ENCODE measurements around the gene ITK.

Gene ITK

GRCh38 chr5:157159209-157159751, 21.4 kb upstream of the ITK start:
- H3K27me3 ChIP-seq (ENCODE audit: control insufficient read depth, insufficient read depth, low read length), result no peaks in the 10 kb centered on the region
- H3K4me3 ChIP-seq (ENCODE audit: low read depth, low read length), result no peak overlapping the region

DNA sequence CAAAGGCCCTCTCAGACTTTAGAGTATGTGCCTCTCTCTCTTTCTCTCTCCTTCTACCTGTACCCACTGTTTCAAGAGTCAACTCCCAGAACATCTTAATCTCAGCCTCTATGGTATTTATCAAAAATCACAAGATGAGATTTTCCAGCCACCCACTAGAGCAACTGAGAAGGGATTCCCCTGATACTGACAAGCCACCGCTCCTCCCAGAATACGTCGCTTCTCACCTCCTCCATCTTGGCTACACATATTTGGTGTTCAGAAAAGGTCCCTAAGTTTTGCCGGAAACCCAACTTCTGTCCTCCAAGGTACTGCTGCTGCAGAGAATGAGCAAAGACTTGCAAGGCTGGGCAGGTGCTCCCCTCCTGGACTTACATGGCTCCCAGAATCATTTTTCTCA, 20.6 kb upstream of the ITK start:
- Histone ChIP-seq H3K9me3 (ENCODE audit: control insufficient read depth, insufficient read depth, low read length) (no peaks in the 10 kb centered on the region), H3K9ac (ENCODE audit: low read depth, low read length) (no peak overlapping the region), H3K36me3 (ENCODE audit: control insufficient read depth, insufficient read depth, low read length) (no peaks in the 10 kb centered on the region), H3K4me3 (ENCODE audit: low read depth, low read length) (no peak overlapping the region), H3K27me3 (ENCODE audit: control insufficient read depth, insufficient read depth, low read length) (no peaks in the 10 kb centered on the region), H3K4me1 (ENCODE audit: control insufficient read depth, insufficient read depth, low read length) (no peaks in the 10 kb centered on the region)

More at GRCh38 chr5:157159209-157159751, 21.4 kb upstream of the ITK start:
- Histone ChIP-seq H3K36me3 (ENCODE audit: control insufficient read depth, insufficient read depth, low read length) (no peaks in the 10 kb centered on the region), H3K4me1 (ENCODE audit: control insufficient read depth, insufficient read depth, low read length) (no peaks in the 10 kb centered on the region), H3K9ac (ENCODE audit: low read depth, low read length) (no peak overlapping the region), H3K9me3 (ENCODE audit: control insufficient read depth, insufficient read depth, low read length) (no peaks in the 10 kb centered on the region)

DNA sequence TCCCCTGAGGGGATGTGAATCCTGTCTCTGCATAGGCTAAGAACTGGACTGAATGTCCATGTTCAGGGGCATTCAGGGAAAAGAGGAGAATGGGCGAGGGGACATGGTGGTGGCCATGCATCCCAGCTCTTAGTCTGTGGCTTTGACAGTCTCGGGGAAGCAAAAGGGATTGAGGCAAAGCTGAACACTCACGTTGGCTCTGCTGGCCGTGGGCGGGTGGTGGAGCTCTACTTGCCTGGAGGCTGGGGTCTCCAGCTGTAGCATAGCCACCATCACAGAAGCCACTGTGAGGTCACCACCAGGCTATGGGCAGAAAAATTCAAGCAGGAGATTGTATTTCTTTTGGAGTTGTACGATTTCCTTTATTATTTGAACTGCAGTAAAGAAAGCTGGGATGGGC, 18.6 kb upstream of the ITK start:
- no peaks in the 10 kb centered on the region for H3K36me3 ChIP-seq (ENCODE audit: control insufficient read depth, insufficient read depth, low read length)
- no peaks in the 10 kb centered on the region for H3K4me1 ChIP-seq (ENCODE audit: control insufficient read depth, insufficient read depth, low read length)
- H3K4me3 ChIP-seq (ENCODE audit: low read depth, low read length), result no peak overlapping the region
- no peaks in the 10 kb centered on the region for H3K9me3 ChIP-seq (ENCODE audit: control insufficient read depth, insufficient read depth, low read length)
- no peaks in the 10 kb centered on the region for H3K27me3 ChIP-seq (ENCODE audit: control insufficient read depth, insufficient read depth, low read length)
- no peak overlapping the region for H3K9ac ChIP-seq (ENCODE audit: low read depth, low read length)

DNA sequence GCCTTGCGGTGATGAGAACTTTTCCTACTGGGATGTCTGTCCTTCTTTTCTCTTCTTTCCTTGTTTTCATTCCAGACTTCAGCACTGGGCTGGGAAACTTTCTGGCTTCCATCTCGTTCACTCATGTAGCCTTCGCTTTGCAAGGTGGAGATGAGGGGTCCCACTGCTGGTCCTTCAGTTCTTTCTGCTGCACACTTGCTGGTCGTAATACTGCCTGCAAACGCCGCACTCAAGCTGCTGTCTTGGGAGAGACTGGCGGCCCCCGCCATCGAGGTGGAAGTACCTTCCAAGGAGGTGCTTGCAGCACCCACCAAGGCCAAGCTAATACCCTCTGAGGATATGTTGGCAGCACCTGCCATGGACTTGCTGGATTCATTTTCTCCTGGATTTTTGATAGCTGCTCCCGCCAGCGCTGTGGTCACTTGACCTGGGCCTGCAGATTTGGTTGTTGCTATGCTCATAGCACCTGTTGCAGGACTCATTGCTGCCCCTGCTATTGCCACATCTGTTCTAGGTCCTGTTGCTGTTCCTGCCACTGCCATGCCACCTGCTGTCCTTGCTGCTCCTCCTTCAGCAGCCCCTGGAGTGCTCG, 17.6 kb upstream of the ITK start:
- Histone ChIP-seq H3K9me3 (ENCODE audit: control insufficient read depth, insufficient read depth, low read length) (no peaks in the 10 kb centered on the region), H3K4me1 (ENCODE audit: control insufficient read depth, insufficient read depth, low read length) (no peaks in the 10 kb centered on the region), H3K4me3 (ENCODE audit: low read depth, low read length) (no peak overlapping the region), H3K27me3 (ENCODE audit: control insufficient read depth, insufficient read depth, low read length) (no peaks in the 10 kb centered on the region), H3K36me3 (ENCODE audit: control insufficient read depth, insufficient read depth, low read length) (no peaks in the 10 kb centered on the region), H3K9ac (ENCODE audit: low read depth, low read length) (no peak overlapping the region)

DNA sequence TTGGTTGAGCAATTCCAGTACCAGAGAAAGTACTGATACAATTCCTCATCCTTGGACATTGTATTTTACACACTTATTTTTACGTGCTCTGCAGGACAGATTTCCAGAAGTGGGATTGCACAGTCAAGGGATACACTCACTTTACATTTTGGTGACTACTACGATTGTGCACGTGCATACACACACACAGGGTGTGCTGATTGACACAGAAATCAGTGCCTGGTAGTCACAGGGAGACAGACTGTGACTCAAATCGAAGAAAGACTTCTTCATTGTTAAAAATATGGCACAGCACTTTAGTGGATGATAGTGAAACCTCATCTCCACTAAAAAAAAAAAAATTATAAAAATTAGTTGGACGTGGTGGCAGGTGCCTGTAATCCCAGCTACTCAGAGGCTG, 16.1 kb upstream of the ITK start:
- Histone ChIP-seq H3K9me3 (ENCODE audit: control insufficient read depth, insufficient read depth, low read length) (no peaks in the 10 kb centered on the region), H3K4me3 (ENCODE audit: low read depth, low read length) (no peak overlapping the region), H3K36me3 (ENCODE audit: control insufficient read depth, insufficient read depth, low read length) (no peaks in the 10 kb centered on the region), H3K4me1 (ENCODE audit: control insufficient read depth, insufficient read depth, low read length) (no peaks in the 10 kb centered on the region), H3K9ac (ENCODE audit: low read depth, low read length) (no peak overlapping the region), H3K27me3 (ENCODE audit: control insufficient read depth, insufficient read depth, low read length) (no peaks in the 10 kb centered on the region)

- no peaks in the 10 kb centered on the region for H3K9me3 ChIP-seq (ENCODE audit: control insufficient read depth, insufficient read depth, low read length)
- H3K9ac ChIP-seq (ENCODE audit: low read depth, low read length), result no peak overlapping the region
- H3K4me3 ChIP-seq (ENCODE audit: low read depth, low read length), result no peak overlapping the region
- H3K36me3 ChIP-seq (ENCODE audit: control insufficient read depth, insufficient read depth, low read length), result no peaks in the 10 kb centered on the region
- H3K4me1 ChIP-seq (ENCODE audit: control insufficient read depth, insufficient read depth, low read length), result no peaks in the 10 kb centered on the region
- H3K27me3 ChIP-seq (ENCODE audit: control insufficient read depth, insufficient read depth, low read length), result no peaks in the 10 kb centered on the region
Observed at GRCh38 chr5:157165261-157165660, 15.4 kb upstream of the ITK start.

DNA sequence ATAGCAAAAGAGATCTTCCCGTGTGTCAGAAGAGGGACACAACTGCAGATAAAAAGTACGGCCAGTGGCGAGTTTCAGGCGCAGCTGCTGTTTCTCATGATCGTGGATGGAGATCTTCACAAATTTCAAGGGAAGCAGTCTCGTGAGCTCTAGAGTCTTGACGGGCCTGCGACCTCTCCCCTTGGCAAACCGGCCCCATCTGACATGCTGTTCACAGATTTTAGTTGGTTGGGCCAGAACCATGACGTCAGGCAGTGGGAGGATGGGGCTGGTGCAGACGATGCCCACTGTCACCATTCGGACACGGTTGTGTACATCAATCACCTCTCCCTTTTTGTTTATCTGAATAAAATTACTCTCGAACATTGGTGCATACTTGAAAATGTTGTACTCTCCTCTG, 15.0 kb upstream of the ITK start:
- Histone ChIP-seq H3K36me3 (ENCODE audit: control insufficient read depth, insufficient read depth, low read length) (no peaks in the 10 kb centered on the region), H3K27me3 (ENCODE audit: control insufficient read depth, insufficient read depth, low read length) (no peaks in the 10 kb centered on the region), H3K4me1 (ENCODE audit: control insufficient read depth, insufficient read depth, low read length) (no peaks in the 10 kb centered on the region), H3K9ac (ENCODE audit: low read depth, low read length) (no peak overlapping the region), H3K4me3 (ENCODE audit: low read depth, low read length) (no peak overlapping the region), H3K9me3 (ENCODE audit: control insufficient read depth, insufficient read depth, low read length) (no peaks in the 10 kb centered on the region)

- no peaks in the 10 kb centered on the region for H3K9me3 ChIP-seq (ENCODE audit: control insufficient read depth, insufficient read depth, low read length)
- no peaks in the 10 kb centered on the region for H3K36me3 ChIP-seq (ENCODE audit: control insufficient read depth, insufficient read depth, low read length)
- no peak within 1 kb of the TSS for H3K4me3 ChIP-seq (ENCODE audit: low read depth, low read length)
- no peaks in the 10 kb centered on the region for H3K4me1 ChIP-seq (ENCODE audit: control insufficient read depth, insufficient read depth, low read length)
- no peaks in the 10 kb centered on the region for H3K27me3 ChIP-seq (ENCODE audit: control insufficient read depth, insufficient read depth, low read length)
- no peak within 1 kb of the TSS for H3K9ac ChIP-seq (ENCODE audit: low read depth, low read length)
Observed at GRCh38 chr5:157166214-157167213, 14.1 kb upstream of the ITK start, which contains the start of gene GARIN3. Gene GARIN3, minus strand, starts transcription at chr5:157166264. Its CDS starts 96 bp downstream, at chr5:157166168.

- no peak overlapping the region for H3K9ac ChIP-seq (ENCODE audit: low read depth, low read length)
- H3K4me3 ChIP-seq (ENCODE audit: low read depth, low read length), result no peak overlapping the region
- H3K36me3 ChIP-seq (ENCODE audit: control insufficient read depth, insufficient read depth, low read length), result no peaks in the 10 kb centered on the region
- no peaks in the 10 kb centered on the region for H3K4me1 ChIP-seq (ENCODE audit: control insufficient read depth, insufficient read depth, low read length)
- H3K9me3 ChIP-seq (ENCODE audit: control insufficient read depth, insufficient read depth, low read length), result no peaks in the 10 kb centered on the region
- H3K27me3 ChIP-seq (ENCODE audit: control insufficient read depth, insufficient read depth, low read length), result no peaks in the 10 kb centered on the region
Observed at GRCh38 chr5:157167214-157167621, 13.4 kb upstream of the ITK start.

GRCh38 chr5:157168286-157168685, 12.4 kb upstream of the ITK start:
- peaks cover 3% of the 10 kb centered on the region for H3K4me1 ChIP-seq (ENCODE audit: control insufficient read depth, insufficient read depth, low read length)
- no peaks in the 10 kb centered on the region for H3K36me3 ChIP-seq (ENCODE audit: control insufficient read depth, insufficient read depth, low read length)
- H3K9ac ChIP-seq (ENCODE audit: low read depth, low read length), result no peak overlapping the region

DNA sequence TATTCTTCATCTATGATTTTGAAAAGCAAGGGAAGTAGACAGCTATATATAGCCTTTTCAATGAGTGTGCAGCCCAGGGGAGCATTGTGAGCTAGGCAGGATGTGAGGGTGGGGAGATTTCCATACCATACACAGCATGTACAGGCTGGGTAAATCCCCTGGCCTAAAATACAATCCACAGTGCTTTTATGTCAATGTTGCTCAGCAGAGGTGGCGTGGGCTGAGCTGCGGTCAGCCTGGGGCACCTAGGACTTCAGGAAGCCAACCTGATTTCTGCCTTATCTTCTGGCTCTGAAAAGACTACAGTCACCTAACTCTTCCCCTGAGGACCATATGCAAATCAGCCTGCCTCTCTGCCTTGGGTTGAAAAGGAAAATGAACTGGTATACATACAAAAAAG, 8.2 kb upstream of the ITK start:
- Histone ChIP-seq H3K36me3 (ENCODE audit: control insufficient read depth, insufficient read depth, low read length) (no peaks in the 10 kb centered on the region), H3K9ac (ENCODE audit: low read depth, low read length) (no peak overlapping the region), H3K4me3 (ENCODE audit: low read depth, low read length) (no peak overlapping the region), H3K9me3 (ENCODE audit: control insufficient read depth, insufficient read depth, low read length) (no peaks in the 10 kb centered on the region), H3K4me1 (ENCODE audit: control insufficient read depth, insufficient read depth, low read length) (peaks cover 3% of the 10 kb centered on the region), H3K27me3 (ENCODE audit: control insufficient read depth, insufficient read depth, low read length) (no peaks in the 10 kb centered on the region)

More at GRCh38 chr5:157168286-157168685, 12.4 kb upstream of the ITK start:
- Histone ChIP-seq H3K9me3 (ENCODE audit: control insufficient read depth, insufficient read depth, low read length) (no peaks in the 10 kb centered on the region), H3K4me3 (ENCODE audit: low read depth, low read length) (no peak overlapping the region), H3K27me3 (ENCODE audit: control insufficient read depth, insufficient read depth, low read length) (no peaks in the 10 kb centered on the region)
